Measurements from ENCODE around the gene PRUNE1. TPM values are rescaled to one million over a fixed set of nuclear protein-coding genes. Genes with fewer than 3 reads are reported as not detected.
A peak's percentile ranks its signal among the peaks of the same experiment; 100 is the strongest.

Gene PRUNE1
- total RNA-seq, 1 donor from 2014 or later: 22.6 TPM

DNA sequence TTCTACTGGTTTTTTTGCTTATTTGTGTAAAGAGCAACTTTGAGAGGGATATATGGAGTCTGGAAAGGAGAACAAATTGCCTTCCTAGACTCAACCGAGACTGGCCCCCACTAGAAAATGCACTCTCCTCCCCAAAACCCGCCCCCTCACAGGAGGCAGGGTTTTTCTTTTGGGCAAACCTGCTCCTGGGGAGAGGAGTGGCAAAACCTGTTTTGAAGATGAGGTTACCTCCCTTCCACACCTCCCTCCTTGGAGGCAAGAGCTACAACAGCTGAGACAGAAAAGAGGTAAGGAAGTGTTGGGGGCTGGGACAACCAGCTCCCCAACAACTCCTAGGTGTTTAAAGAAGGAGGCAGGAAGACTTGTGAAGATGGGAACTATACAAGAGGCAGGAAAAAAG lies 28.1 kb downstream of the PRUNE1 start, which contains the start of gene BNIPL:
Gene BNIPL (plus strand): TSS at position 231 of the 400 bp plus-strand sequence. CDS start 140 bp downstream, at position 371.
- intact Hi-C loops (cut with DNase I): no loop called here
- DNase-seq (ENCODE audit: low spot score) (no peak), ATAC-seq (no peak)

DNA sequence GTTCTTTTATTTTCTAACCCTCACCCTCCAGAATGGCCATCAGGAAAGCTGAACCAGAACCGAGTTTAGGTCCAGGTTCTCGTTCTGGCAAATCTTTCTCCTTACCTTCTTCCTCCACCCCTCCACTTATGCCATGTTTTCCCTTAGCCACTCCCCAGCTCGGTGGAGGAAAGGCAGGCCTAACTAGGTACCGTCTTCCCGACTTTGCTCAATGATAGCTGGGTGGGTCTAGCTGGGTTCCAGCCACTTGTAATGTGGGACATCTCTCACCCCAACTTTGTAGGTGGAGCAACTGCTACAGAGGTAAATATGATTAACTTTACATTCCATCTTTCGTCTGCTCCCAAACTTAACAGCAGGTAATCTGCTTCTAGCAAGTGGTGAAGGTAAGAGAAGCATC lies 28.8 kb downstream of the PRUNE1 start:
- no peak for DNase-seq (ENCODE audit: low spot score)
- intact Hi-C loops (cut with DNase I): no loop called here
- ATAC-seq: no peak

DNA sequence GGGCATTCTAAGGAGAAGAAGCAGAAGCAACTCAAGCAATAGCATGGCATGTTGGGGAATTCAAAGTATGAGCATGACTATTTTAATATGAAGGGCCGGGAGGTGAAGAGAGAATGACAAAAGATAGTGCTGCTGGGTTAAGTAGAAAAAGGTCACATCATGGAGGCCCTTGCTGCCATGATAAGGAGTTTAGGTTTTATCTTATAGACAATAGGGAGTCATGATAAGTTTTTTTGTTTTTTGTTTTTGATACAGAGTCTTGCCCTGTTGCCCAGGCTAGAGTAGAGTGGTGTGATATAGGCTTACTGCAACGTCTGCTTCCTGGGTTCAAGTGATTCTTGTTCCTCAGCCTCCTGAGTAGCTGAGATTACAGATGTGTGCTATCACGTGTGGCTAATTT lies 31.3 kb downstream of the PRUNE1 start:
- intact Hi-C loops (cut with DNase I): no loop called here
- no peak for ATAC-seq

DNA sequence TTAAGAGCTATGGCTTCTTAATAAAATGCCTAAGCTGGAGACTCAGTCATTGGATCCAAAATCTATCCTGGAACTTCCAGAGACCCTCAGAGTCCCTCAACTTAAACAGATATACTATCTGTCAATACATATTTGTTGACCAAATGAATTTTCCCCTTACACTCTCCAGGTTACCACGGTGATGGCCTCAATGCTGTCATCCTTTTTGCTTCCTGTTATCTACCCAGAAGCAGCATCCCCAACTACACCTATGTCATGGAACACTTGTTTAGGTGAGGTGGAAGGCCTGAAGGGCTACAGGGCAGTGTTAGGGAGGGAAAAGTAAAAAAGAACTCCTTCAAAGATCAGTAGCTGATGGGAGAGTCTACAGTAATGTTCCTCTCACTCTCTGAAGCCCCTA lies 34.9 kb downstream of the PRUNE1 start:
- intact Hi-C loops (cut with DNase I): no loop called here
- ATAC-seq (no peak), DNase-seq (ENCODE audit: low spot score) (no peak)

More for the DNA sequence above, 31.3 kb downstream of the PRUNE1 start:
- no peak for DNase-seq (ENCODE audit: low spot score)

DNA sequence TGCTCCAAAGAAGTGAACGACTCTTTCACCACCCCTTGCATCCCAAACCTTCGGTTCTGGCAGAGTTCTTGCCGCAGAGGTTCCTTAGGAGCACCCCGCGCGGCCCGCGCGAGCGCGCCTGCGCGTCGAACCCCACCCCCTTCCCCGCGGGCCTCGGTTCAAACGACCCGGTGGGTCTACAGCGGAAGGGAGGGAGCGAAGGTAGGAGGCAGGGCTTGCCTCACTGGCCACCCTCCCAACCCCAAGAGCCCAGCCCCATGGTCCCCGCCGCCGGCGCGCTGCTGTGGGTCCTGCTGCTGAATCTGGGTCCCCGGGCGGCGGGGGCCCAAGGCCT lies 39.3 kb downstream of the PRUNE1 start, which contains the start of gene C1orf56:
Gene C1orf56 (plus strand): TSS at position 161 of the 334 bp plus-strand sequence. CDS start 97 bp downstream, at position 258.
- peak; percentile 93 for ATAC-seq
- intact Hi-C loops (cut with DNase I): no loop called here

DNA sequence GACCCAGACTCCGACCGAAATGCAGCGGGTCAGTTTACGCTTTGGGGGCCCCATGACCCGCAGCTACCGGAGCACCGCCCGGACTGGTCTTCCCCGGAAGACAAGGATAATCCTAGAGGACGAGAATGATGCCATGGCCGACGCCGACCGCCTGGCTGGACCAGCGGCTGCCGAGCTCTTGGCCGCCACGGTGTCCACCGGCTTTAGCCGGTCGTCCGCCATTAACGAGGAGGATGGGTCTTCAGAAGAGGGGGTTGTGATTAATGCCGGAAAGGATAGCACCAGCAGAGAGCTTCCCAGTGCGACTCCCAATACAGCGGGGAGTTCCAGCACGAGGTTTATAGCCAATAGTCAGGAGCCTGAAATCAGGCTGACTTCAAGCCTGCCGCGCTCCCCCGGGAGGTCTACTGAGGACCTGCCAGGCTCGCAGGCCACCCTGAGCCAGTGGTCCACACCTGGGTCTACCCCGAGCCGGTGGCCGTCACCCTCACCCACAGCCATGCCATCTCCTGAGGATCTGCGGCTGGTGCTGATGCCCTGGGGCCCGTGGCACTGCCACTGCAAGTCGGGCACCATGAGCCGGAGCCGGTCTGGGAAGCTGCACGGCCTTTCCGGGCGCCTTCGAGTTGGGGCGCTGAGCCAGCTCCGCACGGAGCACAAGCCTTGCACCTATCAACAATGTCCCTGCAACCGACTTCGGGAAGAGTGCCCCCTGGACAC lies 39.8 kb downstream of the PRUNE1 start:
- DNase-seq (ENCODE audit: low spot score) (peak; percentile 79), ATAC-seq (peak; percentile 78)
- intact Hi-C loops (cut with DNase I): no loop called here

More for the DNA sequence above, 39.3 kb downstream of the PRUNE1 start, which contains the start of gene C1orf56:
- peak; percentile 86 for DNase-seq (ENCODE audit: low spot score)

DNA sequence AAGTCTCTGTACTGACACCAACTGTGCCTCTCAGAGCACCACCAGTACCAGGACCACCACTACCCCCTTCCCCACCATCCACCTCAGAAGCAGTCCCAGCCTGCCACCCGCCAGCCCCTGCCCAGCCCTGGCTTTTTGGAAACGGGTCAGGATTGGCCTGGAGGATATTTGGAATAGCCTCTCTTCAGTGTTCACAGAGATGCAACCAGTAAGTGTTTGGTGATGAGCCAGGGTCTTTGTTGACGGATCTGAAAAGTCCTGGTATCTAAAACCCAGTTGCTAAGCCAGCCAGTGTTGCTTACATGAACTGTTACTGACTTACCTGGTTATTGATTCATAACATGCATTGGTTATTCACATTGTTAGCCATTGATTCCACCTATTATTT lies 40.4 kb downstream of the PRUNE1 start:
- intact Hi-C loops (cut with DNase I): no loop called here
- no peak for ATAC-seq
- DNase-seq (ENCODE audit: low spot score): no peak

DNA sequence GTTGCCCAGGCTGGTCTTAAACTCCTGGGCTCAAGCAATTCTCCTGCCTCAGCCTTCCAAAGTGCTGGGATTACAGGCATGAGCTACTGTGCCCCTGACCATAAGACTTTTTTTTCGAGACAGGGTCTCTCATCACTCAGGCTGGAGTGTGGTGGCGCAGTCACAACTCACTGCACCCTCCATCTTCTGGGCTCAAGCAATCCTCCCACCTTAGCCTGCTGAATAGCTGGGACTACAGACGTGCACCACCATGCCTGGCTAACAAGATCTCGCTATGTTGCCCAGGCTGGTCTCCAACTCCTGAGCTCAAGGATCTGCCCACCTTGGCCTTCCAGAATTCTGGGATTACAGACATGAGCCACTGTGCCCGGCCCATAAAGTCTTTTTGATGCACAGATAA lies 41.2 kb downstream of the PRUNE1 start:
- intact Hi-C loops (cut with DNase I): no loop called here
- ATAC-seq (no peak), DNase-seq (ENCODE audit: low spot score) (no peak)

DNA sequence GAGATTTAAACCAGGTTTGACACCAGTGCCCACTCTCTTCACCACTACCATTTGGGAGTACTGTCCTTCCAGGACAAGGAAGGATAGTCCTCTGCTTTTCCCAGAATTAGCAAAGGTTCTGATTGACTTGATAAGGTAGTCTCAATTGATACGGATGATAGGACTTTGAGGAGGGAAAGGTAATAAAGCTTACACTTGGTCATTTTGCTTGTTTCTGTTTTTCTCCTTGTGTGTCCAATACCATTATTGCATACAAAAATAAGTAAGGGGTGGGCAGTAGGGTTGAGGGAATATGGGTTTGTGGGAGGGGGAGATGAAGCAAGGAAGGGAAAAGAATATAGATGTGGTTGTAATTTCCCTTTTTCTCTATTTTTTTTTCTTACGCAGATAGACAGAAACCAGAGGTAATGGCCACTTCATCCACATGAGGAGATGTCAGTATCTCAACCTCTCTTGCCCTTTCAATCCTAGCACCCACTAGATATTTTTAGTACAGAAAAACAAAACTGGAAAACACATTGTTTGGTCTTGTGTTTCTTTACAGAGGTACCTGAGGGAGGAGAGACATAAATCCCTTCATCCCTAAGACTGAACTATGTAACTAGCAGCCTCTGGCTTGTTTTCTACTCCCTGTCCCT lies 41.9 kb downstream of the PRUNE1 start:
- no peak for DNase-seq (ENCODE audit: low spot score)
- no peak for ATAC-seq
- intact Hi-C loops (cut with DNase I): no loop called here

DNA sequence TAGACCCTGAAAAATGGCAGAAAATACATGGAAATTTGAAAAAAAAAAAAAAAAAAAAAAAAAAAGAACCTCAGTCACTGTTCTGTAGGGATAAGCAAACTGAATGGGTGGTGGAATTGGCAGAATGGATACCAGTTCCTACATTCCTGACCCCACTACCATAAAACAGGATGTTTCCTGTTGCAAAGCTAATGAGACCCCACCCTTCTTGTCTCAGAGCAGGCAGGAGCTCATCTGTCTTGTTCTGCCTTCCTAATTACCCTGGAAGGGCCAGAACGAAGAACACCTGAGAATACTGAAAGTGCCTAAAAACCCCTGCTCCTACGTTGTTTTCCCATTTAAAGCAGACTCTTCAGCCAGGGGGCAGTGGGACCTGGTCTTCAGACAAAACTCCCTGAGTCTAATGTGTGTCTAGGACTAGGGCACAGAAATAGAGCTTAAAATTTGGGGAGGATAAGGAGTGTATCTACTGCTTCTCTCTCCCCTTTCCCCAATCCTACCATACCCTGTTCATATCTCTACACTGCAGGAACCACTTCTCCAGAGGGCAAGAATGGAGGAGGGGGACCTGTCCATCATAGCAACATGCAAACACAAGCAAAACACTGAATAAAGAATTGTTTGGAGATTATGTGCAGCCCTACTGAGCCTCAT lies 43.2 kb downstream of the PRUNE1 start:
- intact Hi-C loops (cut with DNase I): no loop called here
- ATAC-seq: no peak
- DNase-seq (ENCODE audit: low spot score): peak; percentile 4

DNA sequence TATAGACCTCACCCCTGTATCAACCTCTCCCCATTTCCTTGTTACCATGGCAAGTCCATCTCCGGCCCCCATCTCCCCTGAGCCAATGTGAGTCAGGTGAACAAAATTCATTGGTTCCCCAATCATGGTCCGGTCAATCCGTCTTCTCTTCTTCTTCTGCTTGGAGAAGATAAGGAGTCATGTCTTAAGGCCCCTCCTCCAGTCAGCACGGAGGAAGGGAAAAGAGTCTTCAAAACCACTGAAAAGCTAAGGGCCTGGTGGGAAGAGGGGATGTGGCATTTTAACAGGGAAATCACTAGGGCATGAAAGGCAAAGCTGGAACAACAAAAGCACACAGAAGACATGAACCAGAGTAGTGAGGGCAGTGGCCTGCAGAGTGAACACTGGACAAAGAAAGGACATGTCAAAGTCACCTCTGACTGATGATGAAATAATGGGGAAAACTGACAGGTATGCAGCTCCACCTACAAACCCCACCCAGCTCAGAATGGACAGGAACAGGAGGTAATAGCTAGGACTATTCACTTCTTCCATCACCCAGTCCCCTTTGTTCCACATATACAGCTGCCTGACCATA lies 46.8 kb downstream of the PRUNE1 start:
- intact Hi-C loops (cut with DNase I): no loop called here
- DNase-seq (ENCODE audit: low spot score) (no peak), ATAC-seq (no peak)

DNA sequence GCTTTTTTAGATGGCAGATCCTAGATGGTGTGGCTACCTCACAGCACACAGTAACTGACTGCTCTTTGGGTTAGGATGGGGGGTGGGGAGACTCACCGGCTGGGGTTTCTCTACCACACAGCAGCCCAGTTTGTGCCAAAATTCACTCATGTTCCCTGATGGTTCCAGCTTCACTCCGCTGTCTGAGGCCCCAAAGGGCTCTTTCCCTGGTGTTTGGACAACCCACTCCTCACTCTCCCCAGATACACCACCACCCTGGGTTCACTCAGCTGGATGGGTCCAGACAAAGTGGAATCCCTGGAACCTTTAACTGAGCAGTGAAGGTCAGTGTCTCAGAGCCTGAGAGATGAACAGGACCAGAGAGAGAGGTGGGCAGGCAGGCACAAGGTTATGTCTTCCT lies 47.3 kb downstream of the PRUNE1 start:
- ATAC-seq: no peak
- intact Hi-C loops (cut with DNase I): no loop called here
- DNase-seq (ENCODE audit: low spot score): peak; percentile 27

DNA sequence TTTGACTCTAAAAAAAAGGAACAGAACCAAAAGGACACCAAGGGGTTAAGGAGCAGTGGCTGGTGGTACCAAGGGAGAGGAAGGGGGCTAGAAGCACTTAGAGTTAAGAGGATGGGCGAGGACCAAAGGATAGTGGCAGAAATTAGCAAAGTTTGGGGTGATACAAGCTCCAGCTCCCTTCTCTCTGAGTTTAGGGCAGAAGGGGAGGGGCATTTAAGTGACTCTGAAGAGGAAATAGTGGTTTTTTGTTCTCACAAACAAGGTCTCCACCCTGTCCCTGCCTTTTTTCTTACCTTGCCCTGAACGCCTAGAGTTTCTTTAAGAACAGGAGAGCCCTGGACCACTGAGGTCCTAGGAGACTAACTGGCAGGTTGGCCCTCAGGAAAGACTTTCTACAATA lies 47.9 kb downstream of the PRUNE1 start:
- intact Hi-C loops (cut with DNase I): no loop called here
- ATAC-seq (no peak), DNase-seq (ENCODE audit: low spot score) (peak; percentile 10)

DNA sequence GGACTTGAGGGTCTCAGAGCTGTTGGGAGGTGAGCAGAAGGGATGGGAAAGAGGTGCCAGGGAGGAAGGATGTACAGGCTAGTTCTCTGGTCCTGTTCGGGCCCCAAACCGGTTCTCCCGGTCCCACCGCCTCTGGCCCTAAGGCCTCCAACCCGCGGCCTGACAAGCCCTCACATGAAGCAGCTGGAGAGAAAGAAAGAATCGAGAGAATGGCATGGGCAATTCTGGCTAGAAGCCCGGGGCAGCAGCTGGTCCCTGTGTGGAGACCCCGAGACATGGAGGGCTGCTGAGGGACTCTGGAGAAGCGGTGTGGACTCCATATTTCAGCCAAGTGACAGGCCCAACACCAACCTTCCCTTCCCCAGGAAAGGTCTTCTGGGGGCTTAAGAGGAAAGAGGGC lies 50.4 kb downstream of the PRUNE1 start:
- intact Hi-C loops (cut with DNase I): no loop called here
- peak; percentile 1 for ATAC-seq
- peak; percentile 65 for DNase-seq (ENCODE audit: low spot score)

DNA sequence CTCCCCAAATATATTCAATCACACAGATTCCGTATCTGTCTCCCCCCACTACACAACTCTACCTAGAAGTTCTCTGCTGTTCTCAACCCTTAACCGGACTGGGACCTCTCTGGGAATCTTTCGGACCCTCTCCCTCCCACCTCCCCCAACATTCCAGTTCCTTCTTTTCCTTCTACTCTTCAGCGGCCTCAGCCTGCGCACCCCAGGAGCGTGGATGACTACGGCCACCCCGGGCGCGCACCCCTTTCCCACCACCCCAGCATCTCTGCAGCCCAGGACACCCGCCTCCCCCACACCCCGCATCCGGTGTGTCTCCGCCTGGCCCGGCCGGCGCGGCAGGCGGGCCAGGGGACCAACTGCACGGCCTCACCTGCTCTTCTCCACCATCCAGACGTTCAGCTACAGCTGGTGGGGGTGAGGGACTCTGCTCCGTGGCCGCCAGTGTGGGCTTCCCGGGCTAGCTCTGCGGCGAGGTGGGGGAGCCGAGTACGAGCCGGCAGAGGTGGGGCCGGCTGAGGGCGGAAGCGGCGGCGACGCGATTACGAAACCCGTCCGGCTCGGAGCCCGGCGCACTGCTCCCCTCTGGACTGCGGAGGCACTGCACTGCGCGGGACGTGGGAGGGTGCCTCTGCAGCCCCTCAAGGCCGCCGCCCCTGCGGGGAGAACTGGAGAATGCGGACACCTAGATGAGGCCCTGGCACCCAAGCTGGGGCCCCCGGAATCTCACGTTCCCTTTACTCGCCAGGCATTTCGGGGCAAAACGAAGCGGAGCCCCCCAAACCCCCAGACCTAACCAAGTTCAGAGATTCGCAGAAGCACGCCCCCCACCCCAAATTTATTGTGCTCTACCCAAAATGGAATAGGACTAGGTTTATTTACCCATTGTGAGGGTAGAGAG lies 51.1 kb downstream of the PRUNE1 start, which contains the start of gene CDC42SE1:
Gene CDC42SE1 (minus strand): TSS at position 514 of the 898 bp plus-strand sequence. CDS start 3,892 bp downstream, outside the sequence.
- intact Hi-C loops (cut with DNase I): no loop called here
- DNase-seq (ENCODE audit: low spot score): peak; percentile 90
- peak; percentile 95 for ATAC-seq

DNA sequence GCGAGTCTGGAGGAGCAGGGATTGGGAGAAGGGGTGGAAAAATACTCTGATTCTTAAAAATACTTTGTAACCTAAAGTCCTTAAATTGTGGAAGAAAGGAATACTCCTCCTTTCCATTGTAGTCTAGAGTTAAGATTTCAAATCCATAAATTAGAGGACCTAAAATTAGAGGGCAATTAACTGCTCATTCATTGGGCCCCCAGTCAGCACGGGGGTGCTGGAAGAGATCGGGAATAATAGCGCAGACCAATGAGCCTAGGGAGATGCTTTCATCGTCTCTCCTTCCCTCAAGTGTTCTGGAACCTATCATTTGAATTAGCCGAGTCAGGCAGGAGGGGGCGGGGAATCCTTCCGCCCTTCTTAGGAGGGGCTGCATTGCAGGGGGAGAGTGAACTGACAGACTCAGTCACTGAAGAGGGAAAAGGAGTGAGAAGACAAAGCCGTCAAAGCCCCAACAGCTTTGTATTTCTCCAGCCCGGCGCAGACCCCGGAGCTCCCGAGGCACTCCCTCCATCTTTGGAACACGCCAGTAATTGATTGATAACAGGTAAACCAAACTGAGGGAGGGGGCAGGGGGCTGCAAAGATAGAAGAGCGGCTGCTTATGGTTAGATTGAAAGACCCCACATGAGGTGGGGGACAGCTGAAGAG lies 51.9 kb downstream of the PRUNE1 start, which contains the start of gene MLLT11:
Gene MLLT11 (plus strand): TSS at position 391 of the 650 bp plus-strand sequence. CDS start 6,828 bp downstream, outside the sequence.
- ATAC-seq: peak; percentile 71
- DNase-seq (ENCODE audit: low spot score): peak; percentile 73
- intact Hi-C loops (cut with DNase I): no loop called here

DNA sequence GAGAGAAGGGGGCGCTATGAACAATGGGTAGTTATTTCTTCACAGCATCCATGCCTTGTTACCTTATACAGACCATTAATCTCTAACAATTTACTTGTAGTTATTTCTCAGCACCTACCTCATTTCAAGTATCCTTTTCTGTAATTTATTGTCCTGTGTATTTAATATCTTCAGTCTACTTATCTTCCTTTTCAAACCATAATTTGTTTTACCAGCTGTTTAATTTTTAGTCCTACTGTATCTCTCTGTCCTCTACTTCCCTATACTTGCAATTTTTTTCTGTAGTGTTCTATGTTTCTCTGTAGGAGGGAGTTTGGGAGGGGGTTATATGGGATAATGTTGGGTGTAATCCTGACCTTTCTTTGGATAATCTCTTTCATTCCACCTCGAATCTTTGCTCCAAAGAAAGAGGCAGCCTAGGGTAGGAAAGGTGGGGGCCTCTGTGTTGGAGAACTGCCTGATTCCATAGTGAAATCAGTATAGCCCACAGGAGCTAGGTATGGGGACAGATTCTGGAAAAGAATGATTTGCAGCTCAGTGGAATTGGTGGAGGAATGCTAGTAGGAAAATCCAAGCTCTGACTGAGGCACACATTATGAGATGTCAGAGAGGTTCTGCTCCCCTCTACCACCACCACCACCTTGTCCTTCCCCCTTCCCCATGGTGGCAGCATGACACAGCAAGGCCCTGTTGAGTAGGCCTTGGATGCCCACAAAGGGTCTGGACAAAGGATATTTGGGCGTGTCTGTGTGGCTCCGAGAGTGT lies 52.6 kb downstream of the PRUNE1 start:
- ATAC-seq: no peak
- DNase-seq (ENCODE audit: low spot score): no peak
- intact Hi-C loops (cut with DNase I): no loop called here
